Measurements from ENCODE around the gene HNRNPUL2.

DNA sequence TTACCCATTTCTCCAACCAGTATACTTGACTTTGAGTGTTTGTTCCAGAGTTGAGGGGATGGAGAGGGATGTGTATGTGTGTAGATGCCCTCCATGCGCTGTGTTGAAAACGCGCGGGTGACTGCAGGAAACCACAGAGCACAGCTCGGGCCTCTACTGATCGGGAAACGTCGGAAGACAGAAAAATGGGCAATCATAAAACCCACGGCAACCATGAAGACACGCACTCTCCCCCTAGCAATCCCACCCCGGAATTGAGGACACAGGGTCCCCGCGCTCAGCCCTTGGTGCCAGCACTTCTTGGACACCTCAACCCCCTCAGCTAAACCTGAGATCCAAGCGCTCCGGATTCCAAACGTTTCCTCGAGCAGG, 56.0 kb downstream of the HNRNPUL2 start:
- TF ChIP-seq, protein P1, sequence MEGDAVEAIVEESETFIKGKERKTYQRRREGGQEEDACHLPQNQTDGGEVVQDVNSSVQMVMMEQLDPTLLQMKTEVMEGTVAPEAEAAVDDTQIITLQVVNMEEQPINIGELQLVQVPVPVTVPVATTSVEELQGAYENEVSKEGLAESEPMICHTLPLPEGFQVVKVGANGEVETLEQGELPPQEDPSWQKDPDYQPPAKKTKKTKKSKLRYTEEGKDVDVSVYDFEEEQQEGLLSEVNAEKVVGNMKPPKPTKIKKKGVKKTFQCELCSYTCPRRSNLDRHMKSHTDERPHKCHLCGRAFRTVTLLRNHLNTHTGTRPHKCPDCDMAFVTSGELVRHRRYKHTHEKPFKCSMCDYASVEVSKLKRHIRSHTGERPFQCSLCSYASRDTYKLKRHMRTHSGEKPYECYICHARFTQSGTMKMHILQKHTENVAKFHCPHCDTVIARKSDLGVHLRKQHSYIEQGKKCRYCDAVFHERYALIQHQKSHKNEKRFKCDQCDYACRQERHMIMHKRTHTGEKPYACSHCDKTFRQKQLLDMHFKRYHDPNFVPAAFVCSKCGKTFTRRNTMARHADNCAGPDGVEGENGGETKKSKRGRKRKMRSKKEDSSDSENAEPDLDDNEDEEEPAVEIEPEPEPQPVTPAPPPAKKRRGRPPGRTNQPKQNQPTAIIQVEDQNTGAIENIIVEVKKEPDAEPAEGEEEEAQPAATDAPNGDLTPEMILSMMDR (IDR thresholded peaks at IDR 0.05), result no peak
- TF ChIP-seq ZFX (IDR thresholded peaks at IDR 0.05; ENCODE audit: borderline replicate concordance), result no peak
